DND-41 (cell line): ENCODE results near the gene TMEM255B.
A peak's percentile ranks its signal among the peaks of the same experiment; 100 is the strongest.

Experiments
- EZH2 ChIP-seq: IDR thresholded peaks from 3 replicates; pipeline ENCODE4 v1.6.1; 2012; ENCODE audit warnings: borderline replicate concordance, low read depth, mild to moderate bottlenecking, moderate library complexity, low read length, inconsistent platforms; ENCODE audit not compliant: severe bottlenecking
- TF ChIP-seq, protein P1 (sequence below): IDR thresholded peaks from 2 replicates; pipeline ENCODE4 v1.5.1; 2012; ENCODE audit warnings: borderline replicate concordance, low read length, moderate library complexity, mild to moderate bottlenecking; ENCODE audit not compliant: poor library complexity, severe bottlenecking; ENCODE audit errors: extremely low read depth

DNA sequence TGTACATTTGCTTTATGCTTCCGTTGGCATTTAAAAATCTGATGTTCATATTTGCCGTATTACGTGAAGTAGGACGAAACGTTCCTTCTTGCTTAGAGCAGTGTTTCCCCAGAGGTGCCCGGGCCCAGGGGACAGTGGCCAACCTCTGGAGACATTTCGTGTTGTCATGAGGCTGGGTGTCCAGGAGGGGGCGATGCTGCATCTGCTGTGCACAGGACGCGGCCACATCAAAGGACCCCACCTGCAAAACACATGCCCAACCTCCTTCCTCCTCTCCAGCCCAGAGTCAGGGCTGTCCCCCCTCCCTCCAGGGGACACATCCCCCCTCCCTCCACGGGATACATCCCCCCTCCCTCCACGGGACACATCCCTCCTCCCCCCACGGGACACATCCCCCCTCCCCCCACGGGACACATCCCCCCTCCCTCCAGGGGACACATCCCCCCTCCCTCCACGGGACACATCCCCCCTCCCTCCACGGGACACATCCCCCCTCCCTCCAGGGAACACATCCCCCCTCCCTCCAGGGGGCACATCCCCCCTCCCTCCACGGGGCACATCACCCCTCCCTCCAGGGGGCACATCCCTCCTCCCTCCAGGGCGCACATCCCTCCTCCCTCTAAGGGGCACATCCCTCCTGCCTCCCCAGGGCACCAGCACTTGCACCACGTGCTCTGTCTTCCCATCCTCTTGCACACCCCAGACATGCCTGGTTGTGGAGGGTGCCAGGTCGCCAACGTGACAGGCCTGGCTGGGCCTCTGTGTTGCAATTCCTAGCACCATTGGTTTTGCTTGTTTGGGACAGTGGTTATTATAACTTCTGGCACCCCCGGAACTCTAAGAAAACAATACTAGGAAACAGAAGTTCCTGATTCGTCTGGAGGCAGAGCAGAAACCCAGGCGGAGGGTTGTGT is 58.2 kb downstream of the TMEM255B start:
- TF ChIP-seq, protein P1, sequence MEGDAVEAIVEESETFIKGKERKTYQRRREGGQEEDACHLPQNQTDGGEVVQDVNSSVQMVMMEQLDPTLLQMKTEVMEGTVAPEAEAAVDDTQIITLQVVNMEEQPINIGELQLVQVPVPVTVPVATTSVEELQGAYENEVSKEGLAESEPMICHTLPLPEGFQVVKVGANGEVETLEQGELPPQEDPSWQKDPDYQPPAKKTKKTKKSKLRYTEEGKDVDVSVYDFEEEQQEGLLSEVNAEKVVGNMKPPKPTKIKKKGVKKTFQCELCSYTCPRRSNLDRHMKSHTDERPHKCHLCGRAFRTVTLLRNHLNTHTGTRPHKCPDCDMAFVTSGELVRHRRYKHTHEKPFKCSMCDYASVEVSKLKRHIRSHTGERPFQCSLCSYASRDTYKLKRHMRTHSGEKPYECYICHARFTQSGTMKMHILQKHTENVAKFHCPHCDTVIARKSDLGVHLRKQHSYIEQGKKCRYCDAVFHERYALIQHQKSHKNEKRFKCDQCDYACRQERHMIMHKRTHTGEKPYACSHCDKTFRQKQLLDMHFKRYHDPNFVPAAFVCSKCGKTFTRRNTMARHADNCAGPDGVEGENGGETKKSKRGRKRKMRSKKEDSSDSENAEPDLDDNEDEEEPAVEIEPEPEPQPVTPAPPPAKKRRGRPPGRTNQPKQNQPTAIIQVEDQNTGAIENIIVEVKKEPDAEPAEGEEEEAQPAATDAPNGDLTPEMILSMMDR: peak; percentile 93
- no peak for TF ChIP-seq EZH2
